SK-N-SH (cell line): ENCODE measurements around the gene SDR39U1. TPM values are rescaled to one million over a fixed set of nuclear protein-coding genes. Genes with fewer than 3 reads are reported as not detected.

Experiments
- CTCF ChIA-PET: fragments of 300-600, 350-600 bp; formaldehyde crosslinking; extraction: SDS; loops from one replicate; lab custom pipeline; 2021; lab: Yijun Ruan, JAX
- POLR2A ChIA-PET: fragments of 350-600 bp; sonication (Branson Sonifier 250); formaldehyde crosslinking; extraction: SDS; loops from one replicate; lab custom pipeline; 2020; ENCODE audit warnings: antibody characterized with exemption, inconsistent platforms; lab: Yijun Ruan, JAX
- DNase-seq: peaks from one replicate; pipeline ENCODE4 v3.0.0; 2012
- H2AFZ ChIP-seq: fragments of 200-600 bp; sonication (generic); 2 replicates; pipeline ENCODE4 v1.8.1; 2016; ENCODE audit warnings: antibody characterized with exemption, mild to moderate bottlenecking, low read depth
- H3F3A ChIP-seq: fragments of 200-600 bp; sonication (generic); replicated peaks from 2 replicates; pipeline ENCODE3; 2016; ENCODE audit warnings: antibody characterized with exemption, mild to moderate bottlenecking; ENCODE audit not compliant: insufficient read depth
- H3K27ac ChIP-seq, 2 experiments: fragments of 200-500 bp in 1 of 2; fragments of 200-600 bp in 1 of 2; sonication (Bioruptor generic) in 1 of 2; sonication (generic), shearing (Covaris generic) in 1 of 2; 2 replicates each; pipeline versions ENCODE4 v1.5.1 to v1.6.1; 2014 to 2016; ENCODE audit warnings: low read depth in 2 of 2, inconsistent platforms in 1 of 2, low read length in 1 of 2, mild to moderate bottlenecking in 1 of 2, mixed read lengths in 1 of 2
- H3K27me3 ChIP-seq: fragments of 200-600 bp; sonication (generic), shearing (Covaris generic); 2 replicates; pipeline ENCODE4 v1.6.1; 2016; ENCODE audit warnings: mixed run types; ENCODE audit not compliant: insufficient read depth
- H3K36me3 ChIP-seq, 2 experiments: fragments of 200-500 bp in 1 of 2; fragments of 200-600 bp in 1 of 2; sonication (Bioruptor generic) in 1 of 2; sonication (generic) in 1 of 2; replicated peaks in 1 of 2; 2 replicates each; pipeline versions ENCODE3 to v1.5.1; 2014 to 2016; ENCODE audit warnings: low read length in 1 of 2, mild to moderate bottlenecking in 1 of 2; ENCODE audit not compliant: insufficient read depth in 2 of 2, control insufficient read depth in 1 of 2
- H3K4me1 ChIP-seq, 2 experiments: fragments of 200-500 bp in 1 of 2; fragments of 200-600 bp in 1 of 2; sonication (Bioruptor generic) in 1 of 2; sonication (generic), shearing (Covaris generic) in 1 of 2; 2 replicates each; pipeline versions ENCODE4 v1.5.1 to v1.6.1; 2014 to 2016; ENCODE audit warnings: low read depth in 1 of 2, low read length in 1 of 2, mixed run types in 1 of 2; ENCODE audit not compliant: insufficient read depth in 2 of 2, control insufficient read depth in 1 of 2
- H3K4me2 ChIP-seq: fragments of 200-600 bp; sonication (generic), shearing (Covaris generic); 2 replicates; pipeline ENCODE4 v1.6.1; 2017; ENCODE audit warnings: mixed run types
- H3K4me3 ChIP-seq, 2 experiments: fragments of 200-500 bp in 1 of 2; fragments of 200-600 bp in 1 of 2; sonication (Bioruptor generic) in 1 of 2; sonication (generic), shearing (Covaris generic) in 1 of 2; 2 replicates each; pipeline versions ENCODE4 v1.5.1 to v1.8.1; 2014 to 2016; ENCODE audit warnings: low read depth in 2 of 2, inconsistent platforms in 1 of 2, low read length in 1 of 2, mild to moderate bottlenecking in 1 of 2, mixed read lengths in 1 of 2, moderate library complexity in 1 of 2
- H3K79me2 ChIP-seq: fragments of 200-600 bp; sonication (generic); 2 replicates; pipeline ENCODE4 v1.8.1; 2017; ENCODE audit warnings: mild to moderate bottlenecking; ENCODE audit not compliant: insufficient read depth
- H3K9ac ChIP-seq: fragments of 200-600 bp; sonication (generic); 2 replicates; pipeline ENCODE4 v1.6.1; 2017; ENCODE audit warnings: mixed run types
- H3K9me2 ChIP-seq: fragments of 200-600 bp; sonication (generic); 2 replicates; pipeline ENCODE4 v1.6.1; 2017; ENCODE audit warnings: mixed run types
- H3K9me3 ChIP-seq: fragments of 200-600 bp; sonication (generic); 2 replicates; pipeline ENCODE4 v1.6.1; 2017; ENCODE audit warnings: mixed run types, mild to moderate bottlenecking, moderate library complexity
- H4K20me1 ChIP-seq: fragments of 200-600 bp; sonication (generic); 2 replicates; pipeline ENCODE4 v1.6.1; 2017; ENCODE audit warnings: mild to moderate bottlenecking, mixed run types; ENCODE audit not compliant: insufficient read depth
- CTCF ChIP-seq: fragments of 200-600 bp; sonication (generic); IDR thresholded peaks from 2 replicates; pipeline ENCODE4 v1.6.1; 2017; ENCODE audit warnings: antibody characterized with exemption, mild to moderate bottlenecking, moderate library complexity
- ELF1 ChIP-seq: IDR thresholded peaks from 2 replicates; pipeline ENCODE4 v1.4.0; 2012
- EP300 ChIP-seq, 2 experiments: IDR thresholded peaks; 2 replicates each; pipeline versions ENCODE4 v1.4.0 to v1.6.1; 2012; ENCODE audit warnings: borderline replicate concordance in 1 of 2, low read depth in 1 of 2, low read length in 1 of 2
- FOXJ3 ChIP-seq: sonication (generic); formaldehyde crosslinking; IDR thresholded peaks from 2 replicates; pipeline ENCODE4 v1.5.1; 2020; ENCODE audit warnings: mild to moderate bottlenecking, missing genetic modification reagents
- GATA2 ChIP-seq: sonication (generic); formaldehyde crosslinking; IDR thresholded peaks from 2 replicates; pipeline ENCODE4 v1.5.0; 2020; ENCODE audit warnings: mild to moderate bottlenecking, missing genetic modification reagents
- IRF3 ChIP-seq: fragments of 150-350 bp; IDR thresholded peaks from 2 replicates; pipeline ENCODE4 v1.6.1; 2016; ENCODE audit warnings: mild to moderate bottlenecking, low read depth, low read length
- MEF2A ChIP-seq: IDR thresholded peaks from 2 replicates; pipeline ENCODE4 v1.4.0; 2012; ENCODE audit warnings: low read depth, borderline replicate concordance
- NRF1 ChIP-seq: IDR thresholded peaks from 2 replicates; pipeline ENCODE4 v1.6.1; 2012; ENCODE audit warnings: low read depth, mild to moderate bottlenecking, low read length
- PBX3 ChIP-seq: IDR thresholded peaks from 2 replicates; pipeline ENCODE4; 2012
- RAD21 ChIP-seq: IDR thresholded peaks from 2 replicates; pipeline ENCODE4 v1.6.1; 2012; ENCODE audit warnings: mild to moderate bottlenecking, low read length
- RCOR1 ChIP-seq: fragments of 150-350 bp; IDR thresholded peaks from 2 replicates; pipeline ENCODE4 v1.6.1; 2017; ENCODE audit warnings: antibody characterized with exemption, low read length
- REST ChIP-seq: IDR thresholded peaks from 2 replicates; pipeline ENCODE4 v1.6.1; 2012; ENCODE audit warnings: mild to moderate bottlenecking, low read depth, low read length, moderate library complexity
- RFX5 ChIP-seq: IDR thresholded peaks from 2 replicates; pipeline ENCODE4 v1.6.1; 2012; ENCODE audit warnings: mild to moderate bottlenecking, improper control_type of control experiment, low read length
- SIN3A ChIP-seq: IDR thresholded peaks from 2 replicates; pipeline ENCODE4 v1.6.1; 2012; ENCODE audit warnings: low read depth, mild to moderate bottlenecking, low read length, moderate library complexity, borderline replicate concordance
- TAF1 ChIP-seq: IDR thresholded peaks from 2 replicates; pipeline ENCODE4 v1.6.1; 2012; ENCODE audit warnings: low read depth, mild to moderate bottlenecking, low read length, moderate library complexity, borderline replicate concordance
- USF2 ChIP-seq: fragments of 150-350 bp; IDR thresholded peaks from 2 replicates; pipeline ENCODE4 v1.6.1; 2017; ENCODE audit warnings: antibody characterized with exemption, low read length, low read depth, borderline replicate concordance
- YY1 ChIP-seq: IDR thresholded peaks from 2 replicates; pipeline ENCODE4 v1.4.0; 2012; ENCODE audit warnings: low read depth, mild to moderate bottlenecking
- ZBTB33 ChIP-seq: IDR thresholded peaks from 2 replicates; pipeline ENCODE4 v1.4.0; 2012; ENCODE audit warnings: low read depth, borderline replicate concordance
- WGBS: methylation state at CpG from one replicate; pipeline ENCODE4 v1.1.6; 2017; ENCODE audit warnings: low lambda C conversion rate; 5-methylcytosine and 5-hydroxymethylcytosine counted together
- polyA plus RNA-seq, 3 experiments: library from polyadenylated mRNA; depleted of rRNA; stranded (reverse); fragments of >200 nt; gene quantifications; 2 replicates each; pipeline ENCODE4 v1.2.3, GENCODE V29; 2012

SDR39U1 gene
- polyA plus RNA-seq, 1 of the 3 experiments (the other 2 are of a cell fraction), result 81.8 TPM

GRCh38 chr14:24434676-24435075 lies 7.9 kb downstream of the SDR39U1 start:
- Histone ChIP-seq H3K9me2 (no peaks in the 10 kb centered on the region), H2AFZ (no peak overlapping the region), H3K36me3 (peaks cover 45 to 61% of the 10 kb centered on the region in 2 experiments), H3F3A (peaks cover 31% of the 10 kb centered on the region), H3K4me3 (no peak overlapping the region), H3K27me3 (no peaks in the 10 kb centered on the region), H3K9me3 (no peaks in the 10 kb centered on the region), H3K9ac (no peak overlapping the region), H4K20me1 (peaks cover 16% of the 10 kb centered on the region), H3K4me1 (peaks cover 15 to 19% of the 10 kb centered on the region in 2 experiments; a peak in 2 of 4 replicates), H3K27ac (no peak overlapping the region), H3K4me2 (no peak overlapping the region), H3K79me2 (peaks cover 38% of the 10 kb centered on the region)
- ChIA-PET CTCF (interaction anchor here (2.8 to 16.4 kb wide), 10 partner anchors 13 to 135 kb away, joined by 14 to 445 read pairs (median 27); partner anchors contain the start of genes ADCY4, CIDEB, DHRS1 and LTB4R2), POLR2A (no interaction called here)
- no peak for DNase-seq
- 85% methylated on average over 3 of the region's 3 CpGs for WGBS
- TF ChIP-seq GATA2 (CRISPR knock-in tag) (no peak), USF2 (no peak), ELF1 (no peak), IRF3 (no peak), RAD21 (no peak), TAF1 (no peak), EP300 (IDR thresholded peaks at IDR 0.05; ENCODE audit: borderline replicate concordance in 1 of 2, low read depth in 1 of 2, low read length in 1 of 2) (no peak), FOXJ3 (CRISPR knock-in tag) (no peak), PBX3 (no peak), ZBTB33 (no peak), YY1 (no peak), RCOR1 (no peak), NRF1 (no peak), RFX5 (no peak), MEF2A (no peak), REST (no peak), SIN3A (no peak), CTCF (no peak)
